ENCODE measurements around the gene PRKAG3.

The PRKAG3 gene

DNA sequence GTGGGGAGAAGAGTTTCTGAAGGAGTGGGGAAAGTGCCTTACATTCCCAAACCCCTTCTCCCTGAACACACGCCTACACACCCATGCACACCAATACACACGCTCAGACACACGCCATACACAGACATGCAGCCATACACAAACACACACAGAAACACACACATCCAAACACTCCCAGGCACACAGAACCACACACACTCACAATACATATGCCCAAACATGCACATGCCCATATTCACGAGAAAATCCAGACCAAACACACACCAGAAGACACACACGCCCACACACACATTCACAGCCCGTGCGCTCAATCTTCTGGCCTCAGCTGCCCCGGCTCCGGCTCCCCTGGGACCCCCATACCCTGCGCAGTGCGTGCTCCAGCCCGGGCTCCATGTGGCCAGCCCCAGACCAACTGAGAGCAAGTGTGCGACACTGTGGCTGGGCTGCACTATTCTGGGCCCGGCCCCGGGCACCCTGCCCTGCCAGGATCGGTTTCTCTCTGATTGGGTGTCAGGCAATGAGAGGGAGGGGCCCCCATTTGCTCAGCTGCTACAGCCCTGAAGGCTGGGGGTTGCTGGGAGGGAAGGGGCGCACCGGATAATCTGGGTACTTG lies at the start of gene PRKAG3:
TSS of gene PRKAG3 (minus strand) at position 426 of the 613 bp plus-strand sequence.
- DNase-seq (ENCODE audit: low spot score), result no peak

DNA sequence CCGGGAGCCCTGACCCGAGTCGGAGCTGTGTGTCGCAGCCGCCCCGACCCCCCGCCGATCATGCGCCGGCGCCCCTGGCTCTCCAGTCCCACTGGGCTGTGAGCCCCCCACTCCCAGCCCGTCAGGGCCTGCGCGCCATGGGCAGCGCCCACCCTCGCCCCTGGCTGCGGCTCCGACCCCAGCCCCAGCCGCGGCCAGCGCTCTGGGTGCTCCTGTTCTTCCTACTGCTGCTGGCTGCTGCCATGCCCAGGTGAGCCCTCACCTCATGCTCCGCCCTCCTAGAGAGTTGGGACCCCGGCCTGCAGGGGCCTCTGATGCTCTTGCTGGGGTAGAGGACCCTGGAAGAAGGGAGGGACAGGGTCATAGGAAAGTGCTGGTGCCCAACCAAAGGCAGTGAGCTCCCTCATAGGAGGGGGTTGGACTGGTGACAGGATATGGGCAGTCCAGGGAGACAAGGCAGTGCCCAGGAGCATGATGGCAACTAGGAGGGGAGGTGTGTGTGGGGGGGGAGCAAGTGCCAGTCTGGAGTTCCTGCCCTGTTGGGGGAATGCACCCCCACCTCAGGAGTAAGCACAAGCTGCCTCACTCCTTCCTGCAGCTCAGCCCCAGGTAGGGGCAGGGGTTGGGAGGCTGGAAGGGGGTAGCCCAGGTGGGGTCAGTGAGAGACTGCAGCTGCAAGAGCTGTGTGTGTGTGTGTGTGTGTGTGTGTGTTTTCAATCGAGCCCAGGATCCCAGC lies 49.4 kb upstream of the PRKAG3 start:
- no peak for DNase-seq (ENCODE audit: low spot score)

DNA sequence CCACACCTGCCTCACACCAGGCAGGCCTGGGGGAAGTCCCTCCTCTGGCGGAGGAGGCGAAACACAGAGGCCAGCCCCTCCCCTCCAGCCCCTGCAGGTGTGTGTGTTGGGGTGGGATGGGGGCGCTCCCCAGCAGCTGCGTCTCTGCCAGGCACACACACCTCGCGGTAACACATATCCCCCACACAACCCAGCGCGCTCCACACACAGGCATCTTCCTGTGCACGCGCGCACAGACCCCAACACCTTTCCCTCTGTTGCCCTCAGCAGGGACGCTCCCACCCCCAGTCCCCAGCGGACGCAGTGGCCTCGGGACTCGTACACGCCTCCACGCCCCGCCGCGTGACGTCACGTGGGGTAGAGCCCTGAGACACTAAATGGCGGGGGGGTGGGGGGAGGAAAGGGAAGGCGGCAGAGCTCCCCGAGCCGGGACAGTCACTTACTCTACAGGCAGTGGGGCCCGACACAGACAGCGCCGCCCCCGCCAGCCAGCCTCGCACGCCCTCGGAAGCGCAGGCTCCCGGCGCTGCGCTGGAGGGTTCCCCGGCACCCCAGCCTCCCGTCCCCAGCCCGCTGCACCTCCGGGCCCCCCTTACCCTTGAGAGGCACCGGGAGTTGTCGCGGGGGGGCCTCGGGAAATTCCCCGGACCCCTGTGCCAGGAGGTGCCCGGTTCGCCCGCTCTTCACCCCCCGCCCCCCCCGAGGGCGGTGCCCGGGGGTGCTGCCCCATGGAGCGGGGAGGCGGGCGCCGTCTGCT lies 48.7 kb upstream of the PRKAG3 start, which contains the start of gene WNT10A:
TSS of gene WNT10A (plus strand) at position 751 of the 757 bp plus-strand sequence. CDS start 144 bp downstream, outside the sequence.
- DNase-seq (ENCODE audit: low spot score), result no peak

DNA sequence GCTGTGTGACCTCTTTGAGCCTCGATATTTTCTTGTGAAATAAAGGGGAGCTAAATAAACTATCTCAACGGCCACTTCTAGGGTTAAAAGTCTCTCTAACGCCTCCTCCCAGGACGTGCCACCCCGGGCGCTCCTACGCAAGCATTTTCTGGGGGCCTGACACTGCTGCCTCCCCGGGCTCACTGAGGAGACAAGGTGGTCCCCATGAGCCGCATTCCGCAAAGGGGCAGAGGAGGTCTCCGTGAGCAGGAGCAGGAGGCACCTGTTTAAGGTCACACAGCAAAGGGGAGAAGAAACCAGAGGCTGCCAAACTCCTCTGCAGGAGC lies 48.1 kb upstream of the PRKAG3 start:
- no peak for DNase-seq (ENCODE audit: low spot score)

DNA sequence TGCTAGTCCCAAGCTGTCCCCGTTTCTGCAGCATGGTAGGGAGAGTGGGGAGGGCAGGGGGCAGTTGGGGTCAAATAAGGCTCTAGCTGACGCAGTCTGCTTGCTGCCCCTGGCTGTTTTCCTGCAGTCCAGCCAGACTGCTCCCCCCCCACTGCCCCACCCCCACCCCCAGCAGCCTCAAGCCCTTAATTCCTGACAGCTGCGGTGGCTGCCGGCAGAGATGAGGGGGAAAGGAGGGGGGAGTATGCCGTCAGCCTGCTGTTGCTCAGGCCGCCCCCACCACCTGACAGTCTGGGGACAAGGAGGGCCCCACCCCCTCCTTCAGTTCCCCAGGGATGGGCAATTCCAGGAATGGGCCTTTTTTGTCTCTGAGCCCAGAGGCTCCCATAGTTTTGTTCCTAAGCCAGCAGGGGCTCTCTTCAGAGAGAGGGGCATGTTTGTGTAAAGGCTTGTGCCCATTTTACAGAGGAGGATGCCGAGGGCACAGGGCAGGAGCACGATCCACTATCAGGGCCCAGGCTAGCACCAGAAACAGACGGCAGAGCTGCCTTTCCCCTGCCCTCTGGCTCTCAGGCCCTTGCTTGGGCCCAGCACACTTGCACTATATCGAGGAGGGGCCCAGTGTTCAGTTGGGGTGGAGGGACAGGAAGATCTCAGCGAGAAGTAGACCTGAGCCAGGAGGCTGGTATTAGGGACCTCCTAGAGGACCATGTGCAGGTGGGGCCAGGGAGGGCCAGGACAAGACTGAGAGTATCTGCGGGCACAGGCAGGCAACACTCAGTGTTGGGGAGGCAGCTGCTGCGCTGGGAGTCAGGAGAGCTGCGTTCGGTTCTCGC lies 47.5 kb upstream of the PRKAG3 start:
- DNase-seq (ENCODE audit: low spot score), result no peak

DNA sequence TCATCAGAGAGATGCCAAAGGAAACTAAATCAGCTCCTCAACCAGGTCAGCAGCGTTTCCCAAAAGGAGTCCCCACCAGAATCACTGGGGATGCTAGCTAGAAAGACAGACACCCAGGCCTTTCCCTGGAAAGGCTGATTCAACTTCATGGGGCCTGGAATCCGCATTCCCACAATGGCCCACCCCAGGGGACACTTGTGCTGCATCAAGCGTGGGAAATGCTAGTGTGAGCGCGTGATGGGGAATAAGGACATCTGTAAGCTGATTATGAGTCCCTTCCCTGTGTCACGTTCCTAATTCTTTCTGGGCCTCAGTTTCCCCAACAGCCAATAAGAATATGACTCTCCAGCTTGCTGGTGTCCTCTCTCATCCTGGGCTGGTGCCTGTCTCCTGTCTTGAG lies 46.9 kb upstream of the PRKAG3 start:
- DNase-seq (ENCODE audit: low spot score), result no peak

DNA sequence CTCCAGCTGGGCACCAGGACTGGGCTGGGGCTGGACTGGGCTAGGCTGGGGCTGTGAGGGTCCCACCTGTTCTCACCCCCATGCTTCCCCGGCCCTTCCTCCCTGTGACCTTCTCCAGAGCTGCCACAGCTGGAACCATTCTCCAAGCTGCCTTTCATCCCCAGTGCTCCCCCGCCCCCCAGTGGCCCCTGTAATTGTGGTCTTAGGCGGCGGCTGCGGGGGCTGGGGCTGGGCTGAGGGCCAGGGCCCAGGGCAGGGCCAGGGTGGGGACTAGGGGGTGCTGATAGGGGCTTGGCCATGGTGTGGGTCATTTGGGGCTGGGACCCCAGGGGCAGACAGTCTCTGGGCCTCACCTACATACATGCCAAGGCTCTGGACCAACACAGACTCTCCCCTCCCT lies 46.3 kb upstream of the PRKAG3 start:
- DNase-seq (ENCODE audit: low spot score), result no peak

DNA sequence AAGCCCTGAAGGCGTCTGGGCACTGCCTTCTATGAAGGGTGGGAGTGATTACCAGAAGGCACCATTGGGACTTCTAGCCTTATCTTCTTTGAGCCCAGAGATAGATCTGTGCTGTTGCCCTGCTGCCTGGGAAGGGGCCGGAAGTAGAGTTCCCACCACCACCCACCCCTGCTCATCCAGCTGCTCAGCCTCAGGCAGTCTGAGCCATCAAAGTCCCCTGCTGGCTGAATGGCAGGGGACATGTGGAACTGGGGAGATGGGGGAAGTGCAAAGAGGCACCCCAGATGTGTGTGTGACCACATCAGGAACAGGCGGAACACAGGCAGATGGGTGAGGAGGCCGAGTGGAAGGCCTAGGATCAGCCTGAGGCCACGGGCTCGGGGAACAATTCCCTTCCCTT lies 45.7 kb upstream of the PRKAG3 start:
- no peak for DNase-seq (ENCODE audit: low spot score)

DNA sequence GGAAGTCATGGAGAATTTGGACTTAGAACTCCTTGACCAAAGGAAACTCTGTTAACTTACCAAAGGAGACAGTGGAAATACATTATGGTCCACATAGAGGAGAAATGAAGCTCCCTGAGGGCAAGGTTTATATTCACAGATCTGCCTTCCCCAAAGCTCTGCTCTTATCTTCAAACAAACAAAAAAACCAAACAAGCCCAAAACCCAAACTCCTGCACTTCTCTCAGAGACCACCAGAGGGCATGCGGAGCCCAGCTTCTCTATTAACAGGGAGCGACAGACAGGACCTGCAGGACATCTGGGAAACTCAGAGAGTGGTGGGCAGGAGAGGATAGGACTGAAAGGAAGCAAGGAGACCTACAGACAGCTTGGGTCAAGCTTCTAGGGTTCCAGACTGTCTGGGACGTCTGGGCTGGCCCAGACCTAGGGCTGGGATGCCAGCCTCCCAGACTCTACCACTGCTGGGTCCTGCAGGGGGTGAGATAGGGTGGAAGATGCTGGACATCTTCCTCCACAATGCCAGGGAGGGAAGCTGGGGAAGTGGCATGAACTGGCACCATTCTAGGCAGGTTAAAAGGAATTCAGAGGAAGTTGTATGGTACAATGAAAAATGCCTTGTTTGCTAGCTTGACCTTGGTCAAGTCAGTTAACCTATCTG lies 45.1 kb upstream of the PRKAG3 start:
- DNase-seq (ENCODE audit: low spot score), result peak; percentile 68

DNA sequence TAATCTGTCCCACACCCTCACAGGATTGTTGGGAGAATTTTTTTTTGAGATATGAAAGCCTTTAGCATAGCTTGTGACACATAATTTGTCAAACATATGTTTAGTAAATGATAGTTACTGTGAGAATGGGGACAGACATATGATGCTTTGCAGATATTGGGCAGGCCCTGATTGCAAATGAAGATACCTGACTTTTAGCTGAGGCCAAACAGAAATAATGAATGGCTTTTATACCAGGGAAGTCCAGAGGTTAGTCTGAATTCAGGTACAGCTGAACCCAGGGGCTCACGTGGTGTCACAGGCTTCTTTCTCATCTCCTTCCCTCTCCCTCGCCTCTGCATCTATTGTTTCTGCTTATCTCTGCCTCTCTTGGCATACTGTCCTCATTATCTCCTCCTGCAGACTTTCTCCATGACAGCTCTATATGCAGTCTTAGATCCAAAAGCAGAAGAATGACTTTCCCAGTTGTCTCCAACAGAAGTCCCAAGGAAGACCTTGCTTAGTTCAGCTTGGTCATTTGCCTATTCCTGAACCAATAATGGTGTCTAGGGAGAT lies 44.2 kb upstream of the PRKAG3 start:
- no peak for DNase-seq (ENCODE audit: low spot score)

DNA sequence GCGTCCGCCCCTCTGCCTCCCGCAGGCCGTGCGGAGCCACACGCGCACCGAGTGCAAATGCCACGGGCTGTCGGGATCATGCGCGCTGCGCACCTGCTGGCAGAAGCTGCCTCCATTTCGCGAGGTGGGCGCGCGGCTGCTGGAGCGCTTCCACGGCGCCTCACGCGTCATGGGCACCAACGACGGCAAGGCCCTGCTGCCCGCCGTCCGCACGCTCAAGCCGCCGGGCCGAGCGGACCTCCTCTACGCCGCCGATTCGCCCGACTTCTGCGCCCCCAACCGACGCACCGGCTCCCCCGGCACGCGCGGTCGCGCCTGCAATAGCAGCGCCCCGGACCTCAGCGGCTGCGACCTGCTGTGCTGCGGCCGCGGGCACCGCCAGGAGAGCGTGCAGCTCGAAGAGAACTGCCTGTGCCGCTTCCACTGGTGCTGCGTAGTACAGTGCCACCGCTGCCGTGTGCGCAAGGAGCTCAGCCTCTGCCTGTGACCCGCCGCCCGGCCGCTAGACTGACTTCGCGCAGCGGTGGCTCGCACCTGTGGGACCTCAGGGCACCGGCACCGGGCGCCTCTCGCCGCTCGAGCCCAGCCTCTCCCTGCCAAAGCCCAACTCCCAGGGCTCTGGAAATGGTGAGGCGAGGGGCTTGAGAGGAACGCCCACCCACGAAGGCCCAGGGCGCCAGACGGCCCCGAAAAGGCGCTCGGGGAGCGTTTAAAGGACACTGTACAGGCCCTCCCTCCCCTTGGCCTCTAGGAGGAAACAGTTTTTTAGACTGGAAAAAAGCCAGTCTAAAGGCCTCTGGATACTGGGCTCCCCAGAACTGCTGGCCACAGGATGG lies 42.0 kb upstream of the PRKAG3 start:
- no peak for DNase-seq (ENCODE audit: low spot score)

DNA sequence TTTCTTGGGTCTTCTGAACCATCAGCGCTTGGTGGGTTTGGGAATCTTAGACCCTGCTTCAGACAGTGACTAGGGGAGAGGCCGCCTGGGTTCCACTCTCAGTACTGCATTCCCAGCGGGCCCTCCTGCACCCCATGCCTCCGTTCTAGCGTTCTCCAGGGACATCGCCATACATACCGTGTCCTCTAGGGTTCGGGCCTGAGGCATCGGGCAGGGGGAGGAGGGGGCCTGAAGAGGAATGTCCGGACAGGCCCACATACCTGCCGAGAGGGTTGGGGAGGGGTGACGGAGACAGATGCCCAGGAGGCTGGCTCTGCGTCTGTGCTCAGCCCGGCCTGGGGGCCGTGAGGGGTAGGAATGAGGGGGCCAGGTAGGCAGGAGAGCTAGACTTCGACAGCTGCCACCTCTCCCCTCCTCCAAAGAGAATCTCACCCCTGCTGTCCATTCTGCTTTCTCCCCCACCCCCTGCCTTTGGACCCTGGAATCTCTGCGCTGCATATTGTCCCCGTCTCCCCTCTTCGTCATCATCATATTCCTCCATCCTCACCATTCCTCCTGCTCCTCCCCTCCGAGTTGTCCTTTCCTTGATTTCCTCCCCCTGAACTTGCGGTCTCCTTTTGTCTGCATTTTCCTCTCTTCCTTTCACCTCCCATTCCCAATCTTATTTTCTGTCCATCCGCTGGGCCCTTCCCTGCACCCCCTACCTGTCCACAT lies 41.2 kb upstream of the PRKAG3 start:
- DNase-seq (ENCODE audit: low spot score), result no peak

DNA sequence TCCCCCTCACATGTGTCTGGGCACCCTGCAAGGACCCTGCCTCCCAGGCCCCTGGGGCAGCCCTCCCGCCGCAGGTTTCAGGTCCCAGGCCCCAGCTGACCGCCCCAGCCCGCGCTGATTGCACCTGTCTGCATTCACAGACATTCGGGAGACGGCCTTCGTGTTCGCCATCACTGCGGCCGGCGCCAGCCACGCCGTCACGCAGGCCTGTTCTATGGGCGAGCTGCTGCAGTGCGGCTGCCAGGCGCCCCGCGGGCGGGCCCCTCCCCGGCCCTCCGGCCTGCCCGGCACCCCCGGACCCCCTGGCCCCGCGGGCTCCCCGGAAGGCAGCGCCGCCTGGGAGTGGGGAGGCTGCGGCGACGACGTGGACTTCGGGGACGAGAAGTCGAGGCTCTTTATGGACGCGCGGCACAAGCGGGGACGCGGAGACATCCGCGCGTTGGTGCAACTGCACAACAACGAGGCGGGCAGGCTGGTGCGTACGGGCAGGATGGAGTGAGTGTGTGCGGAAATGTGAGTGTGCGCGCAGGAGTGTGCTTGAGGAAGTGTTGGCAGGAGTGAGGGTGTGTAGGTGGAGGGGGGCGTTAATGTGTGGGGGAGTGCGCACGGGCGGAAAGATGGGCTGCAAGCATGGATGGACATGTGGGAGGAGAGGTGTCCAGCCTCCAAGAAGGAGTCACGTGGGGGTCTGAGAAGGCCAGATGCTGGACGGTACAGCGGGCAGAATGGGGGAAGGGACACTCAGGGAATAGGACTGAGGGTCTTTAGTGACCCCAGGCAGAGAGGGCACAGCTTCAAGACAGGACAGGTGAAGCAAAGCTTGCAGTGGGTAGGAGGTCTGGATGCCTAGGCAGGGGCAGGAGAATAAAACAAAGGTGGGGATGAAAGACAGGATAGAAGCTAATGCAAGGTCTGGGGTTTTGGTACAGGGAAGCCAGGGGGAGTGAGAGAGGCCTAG lies 40.0 kb upstream of the PRKAG3 start:
- no peak for DNase-seq (ENCODE audit: low spot score)

DNA sequence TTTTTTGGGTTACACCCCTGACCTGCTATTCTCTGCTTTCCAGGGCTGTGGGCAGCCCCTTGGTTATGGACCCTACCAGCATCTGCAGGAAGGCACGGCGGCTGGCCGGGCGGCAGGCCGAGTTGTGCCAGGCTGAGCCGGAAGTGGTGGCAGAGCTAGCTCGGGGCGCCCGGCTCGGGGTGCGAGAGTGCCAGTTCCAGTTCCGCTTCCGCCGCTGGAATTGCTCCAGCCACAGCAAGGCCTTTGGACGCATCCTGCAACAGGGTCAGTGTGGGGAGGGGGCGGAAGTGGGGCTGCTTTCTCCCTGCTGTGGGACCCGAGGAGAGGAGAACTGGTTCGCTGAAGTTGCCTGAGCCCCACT lies 39.4 kb upstream of the PRKAG3 start:
- no peak for DNase-seq (ENCODE audit: low spot score)

DNA sequence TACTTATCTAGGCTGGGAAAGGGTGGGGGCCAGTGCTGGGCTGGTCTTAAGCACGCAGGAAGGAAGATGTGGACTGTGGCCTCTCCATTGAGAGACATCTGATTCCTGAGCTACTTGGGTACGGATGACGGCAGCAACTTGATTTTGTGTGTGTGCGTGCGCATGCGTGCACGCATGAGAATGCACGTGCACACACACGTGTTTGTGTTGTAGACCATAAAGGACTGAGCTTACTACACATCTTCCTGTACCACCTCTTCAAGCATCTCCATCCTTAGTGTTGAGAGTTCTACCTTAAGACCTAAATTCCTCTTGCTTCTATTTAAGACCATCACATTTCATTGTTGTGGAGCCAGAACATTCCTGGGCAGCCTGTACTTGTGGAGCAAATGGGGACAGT lies 37.5 kb upstream of the PRKAG3 start:
- no peak for DNase-seq (ENCODE audit: low spot score)

DNA sequence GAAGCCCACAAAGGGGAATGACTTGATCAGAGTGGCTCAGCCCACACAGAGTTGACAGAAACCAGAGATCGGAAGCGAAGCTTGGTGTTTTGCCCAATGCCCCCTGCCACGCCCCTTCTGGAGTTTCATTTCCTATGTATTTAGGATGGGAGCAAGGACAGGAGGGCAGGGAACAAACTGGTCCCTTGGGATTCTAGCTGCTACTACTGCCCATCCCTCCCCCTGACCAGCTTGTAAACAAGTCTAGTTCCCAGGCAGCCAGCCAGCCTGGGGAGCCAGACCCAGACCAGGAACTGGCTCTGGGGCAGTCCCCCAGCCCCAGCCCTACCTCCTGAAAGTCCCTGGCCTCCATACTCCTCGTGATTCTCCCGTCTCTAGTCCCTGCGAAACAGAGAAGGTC lies 36.3 kb upstream of the PRKAG3 start:
- DNase-seq (ENCODE audit: low spot score), result no peak

DNA sequence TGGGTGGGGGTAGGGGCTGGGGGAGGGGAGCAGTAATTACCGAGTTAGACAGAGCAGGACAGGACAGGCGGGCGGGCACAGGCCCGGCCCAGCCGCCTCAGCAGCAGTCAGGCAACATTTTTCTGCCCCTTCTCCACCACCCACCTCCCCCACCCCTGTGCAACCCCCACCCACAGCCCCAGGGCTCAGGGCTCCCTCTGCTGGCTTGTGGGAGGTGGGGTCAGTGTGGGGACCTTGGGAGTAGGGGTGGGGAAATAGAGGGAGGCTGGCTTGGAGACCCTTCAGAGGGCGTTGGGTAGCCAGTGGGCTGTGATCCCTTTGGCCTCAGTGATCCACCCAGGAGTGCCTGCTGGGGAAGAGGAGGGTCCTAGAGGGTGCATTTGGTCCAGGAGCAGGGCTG lies 34.4 kb upstream of the PRKAG3 start:
- no peak for DNase-seq (ENCODE audit: low spot score)

DNA sequence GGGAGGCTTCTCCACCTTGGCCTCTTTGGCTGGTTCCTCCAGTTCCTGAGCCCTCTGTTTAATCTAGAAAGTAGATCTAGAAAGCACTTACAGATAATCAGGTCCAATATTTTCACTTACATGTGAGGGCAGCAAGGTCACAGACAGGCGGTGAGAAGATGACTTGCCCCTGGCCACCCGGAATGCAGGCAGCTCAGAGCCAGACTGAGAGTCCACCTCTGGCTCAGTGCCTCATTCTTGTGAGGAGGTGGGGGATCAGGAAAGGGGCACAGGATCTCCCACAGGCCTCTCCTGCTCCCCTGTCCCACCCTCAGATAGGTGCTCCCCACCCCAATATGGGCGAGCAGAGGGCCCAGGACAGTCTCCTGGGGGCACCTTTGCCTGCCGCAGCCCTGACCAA lies 33.8 kb upstream of the PRKAG3 start:
- DNase-seq (ENCODE audit: low spot score), result no peak

DNA sequence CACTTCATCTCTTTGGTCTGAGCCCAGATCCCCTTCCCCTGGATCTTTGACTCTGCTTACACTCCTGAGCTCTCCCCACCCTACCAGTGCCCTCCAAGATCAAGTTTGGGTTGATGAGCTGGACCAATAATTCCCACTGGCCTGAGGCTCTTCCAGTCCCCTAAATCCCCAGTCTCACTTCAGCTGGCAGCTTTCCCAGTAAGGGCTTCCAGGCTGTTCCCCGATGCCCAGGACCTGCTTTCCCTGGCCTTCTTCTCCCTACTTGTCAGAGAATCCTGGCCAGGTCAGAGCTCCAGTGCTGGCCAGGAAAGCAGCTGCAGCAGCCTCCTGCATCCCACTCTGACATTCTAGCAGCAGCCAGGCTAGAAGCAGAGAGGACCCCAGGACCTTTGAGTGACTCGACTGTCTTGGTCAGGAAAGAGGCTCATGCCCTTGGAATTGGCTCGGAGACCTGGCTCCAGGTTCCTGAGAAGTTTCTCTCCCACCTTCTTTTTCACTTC lies 31.5 kb upstream of the PRKAG3 start:
- no peak for DNase-seq (ENCODE audit: low spot score)

All from globus pallidus (tissue), 1 donor.